K562 (cell line): ENCODE data around the gene ISYNA1.

ENCODE experiments used
- ARID2 ChIP-seq: fragments of 450-650 bp; IDR thresholded peaks from 2 replicates; pipeline ENCODE4 v1.6.1; 2017; ENCODE audit warnings: antibody characterized with exemption, mild to moderate bottlenecking
- RBFOX2 ChIP-seq: fragments of 200-400 bp; formaldehyde crosslinking; IDR thresholded peaks from 2 replicates; pipeline ENCODE4 v1.6.1; 2017; ENCODE audit warnings: low read depth, mild to moderate bottlenecking, low read length, moderate library complexity
- RNF2 ChIP-seq: sonication (generic); IDR thresholded peaks from 2 replicates; pipeline ENCODE4 v1.6.1; 2016
- ZKSCAN1 ChIP-seq: fragments of 150-350 bp; IDR thresholded peaks from 2 replicates; pipeline ENCODE4 v1.6.1; 2016; ENCODE audit warnings: low read depth, low read length
- TF ChIP-seq, protein P1 (sequence below), 3 experiments: IDR thresholded peaks in 2 of 3; conservative IDR thresholded peaks in 1 of 3; 2 replicates each; pipeline ENCODE4 v1.5.1; 2011 to 2012; ENCODE audit warnings: low read length in 3 of 3, mild to moderate bottlenecking in 3 of 3, control low read depth in 2 of 3, improper control_type of control experiment in 1 of 3, inconsistent platforms in 1 of 3, low read depth in 1 of 3, mixed read lengths in 1 of 3, moderate library complexity in 1 of 3; ENCODE audit not compliant: insufficient read depth in 2 of 3

DNA sequence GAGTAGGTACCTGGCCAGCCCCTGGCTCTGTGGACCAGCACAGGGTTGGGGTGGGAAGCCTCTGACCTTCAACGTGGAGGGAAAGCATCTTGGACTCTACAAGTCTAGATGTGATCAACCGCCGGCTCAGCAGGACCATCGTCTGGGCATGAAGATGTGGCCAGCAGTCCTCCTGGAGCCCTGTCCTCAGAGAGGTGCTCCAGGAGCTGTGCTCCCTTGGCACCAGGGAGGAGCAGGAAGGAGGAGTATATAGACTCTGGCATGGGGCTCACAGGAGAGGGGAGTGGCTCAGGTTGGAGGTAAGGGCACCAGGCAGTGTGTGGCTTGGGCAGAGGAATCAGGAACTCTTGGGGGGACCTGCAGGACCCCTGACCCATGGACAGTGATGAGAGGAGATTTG is 18.3 kb upstream of the ISYNA1 start:
- TF ChIP-seq ARID2 (no peak), ZKSCAN1 (no peak), RBFOX2 (no peak), RNF2 (no peak)
- TF ChIP-seq, protein P1, sequence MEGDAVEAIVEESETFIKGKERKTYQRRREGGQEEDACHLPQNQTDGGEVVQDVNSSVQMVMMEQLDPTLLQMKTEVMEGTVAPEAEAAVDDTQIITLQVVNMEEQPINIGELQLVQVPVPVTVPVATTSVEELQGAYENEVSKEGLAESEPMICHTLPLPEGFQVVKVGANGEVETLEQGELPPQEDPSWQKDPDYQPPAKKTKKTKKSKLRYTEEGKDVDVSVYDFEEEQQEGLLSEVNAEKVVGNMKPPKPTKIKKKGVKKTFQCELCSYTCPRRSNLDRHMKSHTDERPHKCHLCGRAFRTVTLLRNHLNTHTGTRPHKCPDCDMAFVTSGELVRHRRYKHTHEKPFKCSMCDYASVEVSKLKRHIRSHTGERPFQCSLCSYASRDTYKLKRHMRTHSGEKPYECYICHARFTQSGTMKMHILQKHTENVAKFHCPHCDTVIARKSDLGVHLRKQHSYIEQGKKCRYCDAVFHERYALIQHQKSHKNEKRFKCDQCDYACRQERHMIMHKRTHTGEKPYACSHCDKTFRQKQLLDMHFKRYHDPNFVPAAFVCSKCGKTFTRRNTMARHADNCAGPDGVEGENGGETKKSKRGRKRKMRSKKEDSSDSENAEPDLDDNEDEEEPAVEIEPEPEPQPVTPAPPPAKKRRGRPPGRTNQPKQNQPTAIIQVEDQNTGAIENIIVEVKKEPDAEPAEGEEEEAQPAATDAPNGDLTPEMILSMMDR (IDR thresholded peaks at IDR 0.05 in 2 of 3, conservative IDR thresholded peaks at IDR 0.05 in 1 of 3; ENCODE audit: insufficient read depth in 2 of 3, low read depth in 1 of 3, low read length in 3 of 3): no peak
